ENCODE results near the gene GSE1.

Gene GSE1

DNA sequence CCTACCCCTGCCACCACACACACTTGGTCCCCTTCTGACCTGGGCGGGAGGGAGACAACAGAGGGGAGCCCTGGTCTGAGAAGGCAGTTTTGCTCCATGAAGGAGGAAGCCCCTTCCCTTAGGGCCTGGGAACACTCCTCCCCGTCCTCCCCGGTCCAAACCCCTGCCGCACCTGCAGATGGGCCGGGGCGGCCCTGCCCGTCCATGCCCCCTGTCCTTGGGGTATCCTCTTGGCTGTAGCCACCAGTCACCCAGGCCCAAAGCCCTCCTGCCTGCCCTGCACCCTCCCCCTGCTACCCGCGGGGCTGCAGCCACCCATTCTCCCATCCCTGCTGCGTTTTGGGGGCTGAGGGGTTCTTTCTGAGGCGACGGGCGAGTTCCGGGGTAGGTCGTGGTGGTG, 33.9 kb downstream of the GSE1 start:
- no peak overlapping the region for H2BK15ac ChIP-seq (ENCODE audit: low read depth, poor library complexity, severe bottlenecking)
- no peak overlapping the region for H4K8ac ChIP-seq (ENCODE audit: low read length)
- H3K27ac ChIP-seq (ENCODE audit: low read length, poor library complexity, severe bottlenecking): no peak overlapping the region
- H4K91ac ChIP-seq (ENCODE audit: low read length): no peak overlapping the region
- H3K4ac ChIP-seq (ENCODE audit: low read depth in 1 of 2, low read length in 2 of 2): no peak overlapping the region
- no peak overlapping the region for H2BK5ac ChIP-seq (ENCODE audit: low read depth, low read length, poor library complexity, severe bottlenecking)
- no peak overlapping the region for H2BK12ac ChIP-seq (ENCODE audit: low read length in 2 of 2)
- H2BK120ac ChIP-seq (ENCODE audit: low read depth, low read length): no peak overlapping the region
- H3K14ac ChIP-seq (ENCODE audit: low read length in 2 of 2): no peak overlapping the region
- no peak overlapping the region for H3K9ac ChIP-seq (ENCODE audit: low read length)
- H3K27me3 ChIP-seq (ENCODE audit: control insufficient read depth in 1 of 2, insufficient read depth in 1 of 2, low read length in 2 of 2): no peaks in the 10 kb centered on the region
- no peaks in the 10 kb centered on the region for H3K9me3 ChIP-seq (ENCODE audit: control insufficient read depth, low read length)
- H3K36me3 ChIP-seq (ENCODE audit: control insufficient read depth in 1 of 2, insufficient read depth in 2 of 2, low read depth in 1 of 2, low read length in 2 of 2): peaks cover 0 to 69% of the 10 kb centered on the region in 2 experiments
- no peak overlapping the region for H2AFZ ChIP-seq (ENCODE audit: low read depth, low read length)
- no peak for DNase-seq
- no peak overlapping the region for H2AK5ac ChIP-seq (ENCODE audit: low read length, severe bottlenecking)
- H3K4me2 ChIP-seq (ENCODE audit: low read length, poor library complexity, severe bottlenecking): no peak overlapping the region
- H3K23ac ChIP-seq (ENCODE audit: low read length in 2 of 2): no peak overlapping the region
- H3K4me3 ChIP-seq (ENCODE audit: insufficient read depth in 1 of 2, low read depth in 1 of 2, low read length in 2 of 2): no peak overlapping the region
- peaks cover 40% of the 10 kb centered on the region for H3K79me1 ChIP-seq (replicated peaks; ENCODE audit: low read length, poor library complexity, severe bottlenecking)
- 96% methylated on average over 10 of the region's 15 CpGs for WGBS
- H3K18ac ChIP-seq (ENCODE audit: low read depth in 1 of 2, low read length in 2 of 2): no peak overlapping the region
- peaks cover 25% of the 10 kb centered on the region for H3K4me1 ChIP-seq (ENCODE audit: control insufficient read depth, insufficient read depth, low read depth, low read length)

GRCh38 chr16:85648070-85648714, 35.1 kb downstream of the GSE1 start:
- Histone ChIP-seq H3K4me3 (ENCODE audit: insufficient read depth in 1 of 2, low read depth in 1 of 2, low read length in 2 of 2) (no peak overlapping the region), H4K8ac (ENCODE audit: low read length) (no peak overlapping the region), H3K14ac (ENCODE audit: low read length in 2 of 2) (no peak overlapping the region), H2BK120ac (ENCODE audit: low read depth, low read length) (no peak overlapping the region), H3K4me1 (ENCODE audit: control insufficient read depth, insufficient read depth, low read depth, low read length) (peaks cover 26% of the 10 kb centered on the region), H2BK12ac (ENCODE audit: low read length in 2 of 2) (no peak overlapping the region), H2BK5ac (ENCODE audit: low read depth, low read length, poor library complexity, severe bottlenecking) (no peak overlapping the region), H3K4ac (ENCODE audit: low read depth in 1 of 2, low read length in 2 of 2) (no peak overlapping the region), H4K91ac (ENCODE audit: low read length) (no peak overlapping the region), H2BK15ac (ENCODE audit: low read depth, poor library complexity, severe bottlenecking) (no peak overlapping the region), H2AK5ac (ENCODE audit: low read length, severe bottlenecking) (no peak overlapping the region), H3K4me2 (ENCODE audit: low read length, poor library complexity, severe bottlenecking) (no peak overlapping the region), H3K79me1 (replicated peaks; ENCODE audit: low read length, poor library complexity, severe bottlenecking) (peaks cover 31% of the 10 kb centered on the region), H2AFZ (ENCODE audit: low read depth, low read length) (no peak overlapping the region), H3K9ac (ENCODE audit: low read length) (no peak overlapping the region), H3K27ac (ENCODE audit: low read length, poor library complexity, severe bottlenecking) (no peak overlapping the region), H3K23ac (ENCODE audit: low read length in 2 of 2) (no peak overlapping the region), H3K36me3 (ENCODE audit: control insufficient read depth in 1 of 2, insufficient read depth in 2 of 2, low read depth in 1 of 2, low read length in 2 of 2) (peaks cover 0 to 60% of the 10 kb centered on the region in 2 experiments), H3K27me3 (ENCODE audit: control insufficient read depth in 1 of 2, insufficient read depth in 1 of 2, low read length in 2 of 2) (no peaks in the 10 kb centered on the region), H3K9me3 (ENCODE audit: control insufficient read depth, low read length) (no peaks in the 10 kb centered on the region), H3K18ac (ENCODE audit: low read depth in 1 of 2, low read length in 2 of 2) (no peak overlapping the region)
- WGBS: 93% methylated on average over 26 of the region's 26 CpGs
- no peak for DNase-seq

DNA sequence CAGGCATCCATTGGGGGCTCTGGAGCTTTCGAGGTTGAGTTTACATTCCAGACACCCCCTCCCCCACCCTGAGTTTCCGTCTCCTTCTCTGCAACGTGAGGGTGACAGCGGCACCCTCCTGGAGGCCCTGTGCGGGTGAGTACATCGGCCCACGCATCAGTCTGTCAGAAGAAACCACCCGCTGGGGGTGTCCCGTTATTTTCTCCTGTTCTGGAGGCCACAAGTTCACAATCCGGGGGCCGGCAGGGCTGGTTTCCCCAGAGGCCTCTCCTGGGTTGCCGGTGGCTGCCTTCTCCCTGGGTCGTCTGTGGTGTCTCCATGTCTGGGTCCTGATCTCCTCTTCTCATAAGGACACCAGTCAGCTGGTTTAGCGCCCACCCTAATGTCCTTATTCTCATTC, 35.7 kb downstream of the GSE1 start:
- Histone ChIP-seq H2BK15ac (ENCODE audit: low read depth, poor library complexity, severe bottlenecking) (no peak overlapping the region), H2BK5ac (ENCODE audit: low read depth, low read length, poor library complexity, severe bottlenecking) (no peak overlapping the region), H2BK120ac (ENCODE audit: low read depth, low read length) (no peak overlapping the region), H3K9me3 (ENCODE audit: control insufficient read depth, low read length) (no peaks in the 10 kb centered on the region), H4K8ac (ENCODE audit: low read length) (no peak overlapping the region), H3K79me1 (replicated peaks; ENCODE audit: low read length, poor library complexity, severe bottlenecking) (peaks cover 30% of the 10 kb centered on the region), H2AK5ac (ENCODE audit: low read length, severe bottlenecking) (no peak overlapping the region), H3K4me2 (ENCODE audit: low read length, poor library complexity, severe bottlenecking) (no peak overlapping the region), H3K14ac (ENCODE audit: low read length in 2 of 2) (no peak overlapping the region), H3K9ac (ENCODE audit: low read length) (no peak overlapping the region), H3K27me3 (ENCODE audit: control insufficient read depth in 1 of 2, insufficient read depth in 1 of 2, low read length in 2 of 2) (no peaks in the 10 kb centered on the region), H2BK12ac (ENCODE audit: low read length in 2 of 2) (no peak overlapping the region), H3K27ac (ENCODE audit: low read length, poor library complexity, severe bottlenecking) (no peak overlapping the region), H4K91ac (ENCODE audit: low read length) (no peak overlapping the region), H2AFZ (ENCODE audit: low read depth, low read length) (no peak overlapping the region), H3K4ac (ENCODE audit: low read depth in 1 of 2, low read length in 2 of 2) (no peak overlapping the region), H3K4me3 (ENCODE audit: insufficient read depth in 1 of 2, low read depth in 1 of 2, low read length in 2 of 2) (no peak overlapping the region), H3K18ac (ENCODE audit: low read depth in 1 of 2, low read length in 2 of 2) (no peak overlapping the region), H3K36me3 (ENCODE audit: control insufficient read depth in 1 of 2, insufficient read depth in 2 of 2, low read depth in 1 of 2, low read length in 2 of 2) (peaks cover under 1 to 60% of the 10 kb centered on the region in 2 experiments), H3K23ac (ENCODE audit: low read length in 2 of 2) (no peak overlapping the region), H3K4me1 (ENCODE audit: control insufficient read depth, insufficient read depth, low read depth, low read length) (peaks cover 32% of the 10 kb centered on the region)
- WGBS: 90% methylated on average over 14 of the region's 14 CpGs
- no peak for DNase-seq

DNA sequence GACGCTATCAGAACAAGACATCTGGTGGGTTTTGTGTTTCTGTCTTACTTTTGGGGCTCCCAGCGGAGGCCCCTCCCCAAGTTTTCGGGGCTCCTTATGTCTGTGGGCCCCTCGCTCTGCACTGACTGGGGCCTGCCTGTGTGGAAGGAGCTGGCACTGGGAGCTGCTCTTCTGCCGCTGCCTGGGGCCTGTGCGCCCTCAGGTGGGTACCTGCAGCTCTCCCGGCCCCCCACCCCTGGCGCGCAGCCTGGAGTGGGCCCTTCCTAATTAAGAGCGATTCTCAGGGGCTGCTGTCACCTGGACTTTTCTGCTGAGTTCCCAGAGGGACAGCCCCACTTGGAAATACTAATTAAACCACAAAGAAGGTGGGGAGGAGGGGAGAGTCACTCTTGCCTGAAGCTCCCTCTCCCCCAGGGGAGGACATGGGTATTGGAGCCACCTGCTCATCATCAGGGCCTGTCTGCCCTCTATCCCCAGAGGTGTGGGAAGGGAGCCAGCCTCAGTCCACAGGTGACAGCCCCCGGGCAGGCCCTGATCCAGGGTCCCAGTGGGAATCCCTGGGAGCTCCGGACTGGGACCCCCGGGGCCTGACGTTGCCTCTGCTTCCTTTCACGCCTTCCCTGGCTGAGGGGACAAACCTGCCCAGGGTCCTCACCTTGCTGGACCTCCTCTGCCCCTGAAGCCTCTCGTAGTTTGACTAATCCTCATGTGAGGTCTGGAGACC, 36.5 kb downstream of the GSE1 start:
- Histone ChIP-seq H2BK5ac (ENCODE audit: low read depth, low read length, poor library complexity, severe bottlenecking) (no peak overlapping the region), H3K4me3 (ENCODE audit: insufficient read depth in 1 of 2, low read depth in 1 of 2, low read length in 2 of 2) (no peak overlapping the region), H2BK12ac (ENCODE audit: low read length in 2 of 2) (no peak overlapping the region), H2AFZ (ENCODE audit: low read depth, low read length) (no peak overlapping the region), H3K9me3 (ENCODE audit: control insufficient read depth, low read length) (no peaks in the 10 kb centered on the region), H3K4me2 (ENCODE audit: low read length, poor library complexity, severe bottlenecking) (no peak overlapping the region), H3K4ac (ENCODE audit: low read depth in 1 of 2, low read length in 2 of 2) (no peak overlapping the region), H3K9ac (ENCODE audit: low read length) (no peak overlapping the region), H3K36me3 (ENCODE audit: control insufficient read depth in 1 of 2, insufficient read depth in 2 of 2, low read depth in 1 of 2, low read length in 2 of 2) (peaks cover 3 to 68% of the 10 kb centered on the region in 2 experiments), H3K4me1 (ENCODE audit: control insufficient read depth, insufficient read depth, low read depth, low read length) (peaks cover 34% of the 10 kb centered on the region), H2BK120ac (ENCODE audit: low read depth, low read length) (no peak overlapping the region), H3K27me3 (ENCODE audit: control insufficient read depth in 1 of 2, insufficient read depth in 1 of 2, low read length in 2 of 2) (no peaks in the 10 kb centered on the region), H3K14ac (ENCODE audit: low read length in 2 of 2) (no peak overlapping the region), H4K8ac (ENCODE audit: low read length) (no peak overlapping the region), H3K23ac (ENCODE audit: low read length in 2 of 2) (no peak overlapping the region), H3K79me1 (replicated peaks; ENCODE audit: low read length, poor library complexity, severe bottlenecking) (peaks cover 33% of the 10 kb centered on the region), H3K27ac (ENCODE audit: low read length, poor library complexity, severe bottlenecking) (no peak overlapping the region), H4K91ac (ENCODE audit: low read length) (no peak overlapping the region), H2BK15ac (ENCODE audit: low read depth, poor library complexity, severe bottlenecking) (no peak overlapping the region), H2AK5ac (ENCODE audit: low read length, severe bottlenecking) (no peak overlapping the region), H3K18ac (ENCODE audit: low read depth in 1 of 2, low read length in 2 of 2) (no peak overlapping the region)
- no peak for DNase-seq
- WGBS: 87% methylated on average over 11 of the region's 16 CpGs

All from mesenchymal stem cell (in vitro differentiated cells and primary cell).